PC-9 (cell line): ENCODE results near the gene AIPL1. TPM values are rescaled to one million over a fixed set of nuclear protein-coding genes. Genes with fewer than 3 reads are reported as not detected.

ENCODE experiments used
- BruUV-seq: library from RNA; stranded (reverse); fragments of 400-500 nt; replicated peaks from 2 replicates; lab custom pipeline; 2021; lab: Mats Ljungman, UMichigan
- CTCF ChIA-PET: fragments of 300-600 bp; sonication (Branson Sonifier 250); formaldehyde crosslinking; loops from one replicate; lab custom pipeline; 2022; ENCODE audit warnings: antibody characterized with exemption; lab: Charles Lee
- POLR2A ChIA-PET: fragments of 300-600 bp; sonication (Branson Sonifier 250); formaldehyde crosslinking; loops from one replicate; lab custom pipeline; 2022; ENCODE audit warnings: antibody characterized with exemption; ENCODE audit not compliant: unreplicated experiment; lab: Charles Lee
- DNase-seq, 2 experiments: peaks; one replicate each; pipeline versions ENCODE4 v3.0.0 to v3.0.0-alpha.2; 2015 to 2022; ENCODE audit warnings: mixed read lengths in 1 of 2
- H2AFZ ChIP-seq: fragments of 200-600 bp; sonication (generic); 2 replicates; pipeline ENCODE4 v1.8.1; 2017; ENCODE audit warnings: antibody characterized with exemption
- H3F3A ChIP-seq: fragments of 200-600 bp; sonication (generic); 2 replicates; pipeline ENCODE4 v1.8.1; 2017; ENCODE audit warnings: antibody characterized with exemption, mild to moderate bottlenecking, low read depth; ENCODE audit not compliant: insufficient read depth
- H3K27ac ChIP-seq: fragments of 200-600 bp; sonication (generic); 2 replicates; pipeline ENCODE4 v1.6.1; 2016; ENCODE audit warnings: mixed run types
- H3K27me3 ChIP-seq: fragments of 200-600 bp; sonication (generic); 2 replicates; pipeline ENCODE4 v1.6.1; 2016; ENCODE audit warnings: low read depth, mixed run types; ENCODE audit not compliant: insufficient read depth
- H3K36me3 ChIP-seq: fragments of 200-600 bp; sonication (generic); 2 replicates; pipeline ENCODE4 v1.6.1; 2016; ENCODE audit warnings: low read depth, mixed run types
- H3K4me1 ChIP-seq: fragments of 200-600 bp; sonication (generic); replicated peaks from 2 replicates; pipeline ENCODE4 v1.6.1; 2016; ENCODE audit warnings: mixed run types; ENCODE audit not compliant: insufficient read depth
- H3K4me2 ChIP-seq: fragments of 200-600 bp; sonication (generic); 2 replicates; pipeline ENCODE4 v1.6.1; 2017; ENCODE audit warnings: mixed run types
- H3K4me3 ChIP-seq: fragments of 200-600 bp; sonication (generic); 2 replicates; pipeline ENCODE4 v1.6.1; 2016; ENCODE audit warnings: mixed run types
- H3K79me2 ChIP-seq: fragments of 200-600 bp; sonication (generic); 2 replicates; pipeline ENCODE4 v1.6.1; 2017; ENCODE audit warnings: low read depth, mixed run types
- H3K9me2 ChIP-seq: fragments of 200-600 bp; sonication (generic); 2 replicates; pipeline ENCODE4 v1.8.1; 2017; ENCODE audit warnings: mild to moderate bottlenecking; ENCODE audit not compliant: insufficient read depth
- H3K9me3 ChIP-seq: fragments of 200-600 bp; sonication (generic); 2 replicates; pipeline ENCODE4 v1.8.1; 2016; ENCODE audit warnings: low read depth; ENCODE audit not compliant: insufficient read depth
- H4K20me1 ChIP-seq: fragments of 200-600 bp; sonication (generic); 2 replicates; pipeline ENCODE4 v1.8.1; 2017; ENCODE audit not compliant: insufficient read depth
- CTCF ChIP-seq: fragments of 200-600 bp; sonication (generic); conservative IDR thresholded peaks from 2 replicates; pipeline ENCODE4 v1.6.1; 2017; ENCODE audit warnings: mixed run types, antibody characterized with exemption, mild to moderate bottlenecking, moderate library complexity
- EZH2 ChIP-seq: fragments of 200-600 bp; sonication (generic); IDR thresholded peaks from 2 replicates; pipeline ENCODE4 v1.8.0; 2017; ENCODE audit warnings: antibody characterized with exemption, low read depth
- intact Hi-C: fragments of 100-400 bp; cut with micrococcal nuclease; formaldehyde crosslinking; loops from one replicate; pipeline ENCODE4 v1.10.0; 2022; ENCODE audit not compliant: unreplicated experiment
- total RNA-seq: library from RNA; stranded (reverse); gene quantifications from 2 replicates; pipeline ENCODE4 v1.2.3, GENCODE V29; 2021

Gene AIPL1
- total RNA-seq, 1 experiment from 2014 or later: not detected

- no TSS peak for BruUV-seq
Measured at GRCh38 chr17:6461792-6462524, 27.0 kb upstream of the AIPL1 start.

GRCh38 chr17:6461246-6461645 is 26.3 kb upstream of the AIPL1 start:
- Histone ChIP-seq H3K27me3 (no peaks in the 10 kb centered on the region), H3K27ac (no peak overlapping the region), H2AFZ (no peak overlapping the region), H3K79me2 (no peaks in the 10 kb centered on the region), H3K9me2 (no peaks in the 10 kb centered on the region), H3K4me2 (no peak overlapping the region), H3K4me1 (peaks cover 12% of the 10 kb centered on the region), H3F3A (peaks cover 11% of the 10 kb centered on the region), H3K4me3 (no peak overlapping the region), H3K36me3 (no peaks in the 10 kb centered on the region), H3K9me3 (no peaks in the 10 kb centered on the region), H4K20me1 (no peaks in the 10 kb centered on the region)
- intact Hi-C loops: no loop called here
- ChIA-PET CTCF (no interaction called here), POLR2A (no interaction called here)
- no peak for DNase-seq
- TF ChIP-seq EZH2 (no peak), CTCF (no peak)
- no TSS peak for BruUV-seq

More at GRCh38 chr17:6461792-6462524, 27.0 kb upstream of the AIPL1 start:
- H3K36me3 ChIP-seq: no peaks in the 10 kb centered on the region
- H3K4me1 ChIP-seq: peaks cover 8% of the 10 kb centered on the region
- no peak overlapping the region for H3K27ac ChIP-seq
- H2AFZ ChIP-seq: no peak overlapping the region
- no peak overlapping the region for H3K4me3 ChIP-seq
- TF ChIP-seq EZH2: no peak
- TF ChIP-seq CTCF: no peak
- POLR2A ChIA-PET: interaction anchor here (0.7 kb wide), 1 partner anchor 991 kb away, joined by 5 read pairs; no protein-coding TSS in a partner anchor
- peaks cover 6% of the 10 kb centered on the region for H3F3A ChIP-seq
- no peak for DNase-seq
- no peaks in the 10 kb centered on the region for H3K27me3 ChIP-seq
- H3K9me3 ChIP-seq: no peaks in the 10 kb centered on the region
- CTCF ChIA-PET: no interaction called here
- intact Hi-C loops: no loop called here
- H3K79me2 ChIP-seq: no peaks in the 10 kb centered on the region
- H3K4me2 ChIP-seq: no peak overlapping the region
- H4K20me1 ChIP-seq: no peaks in the 10 kb centered on the region
- no peaks in the 10 kb centered on the region for H3K9me2 ChIP-seq

DNA sequence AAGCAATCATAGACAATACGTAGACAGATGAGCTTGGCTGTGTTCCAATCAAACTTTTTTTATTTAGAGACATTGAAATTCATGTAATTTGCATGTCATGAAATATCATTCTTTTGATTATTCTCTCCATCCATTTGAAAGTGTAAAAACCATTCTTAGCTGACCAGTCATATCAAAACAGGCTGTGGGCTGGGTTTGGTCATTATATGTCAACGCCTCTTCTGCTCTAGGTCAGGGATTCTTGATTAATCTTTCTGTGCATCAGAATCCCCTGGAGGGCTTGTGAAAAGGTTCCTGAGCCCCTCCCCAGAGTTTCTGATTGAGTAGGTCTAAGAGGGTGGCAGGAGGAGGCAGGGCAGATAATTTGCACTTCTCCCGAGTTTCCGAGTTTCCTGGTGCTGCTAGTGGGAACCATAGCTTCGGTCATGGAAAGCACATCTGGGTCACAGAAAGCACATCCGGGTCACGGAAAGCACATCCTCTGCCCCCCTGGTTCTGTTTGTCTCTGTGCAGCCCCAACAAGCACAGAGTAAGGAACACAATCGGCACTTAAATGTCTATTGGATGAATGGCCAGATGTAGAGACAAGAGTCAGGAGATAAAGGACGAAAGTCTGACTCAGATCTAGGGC is 25.7 kb upstream of the AIPL1 start:
- no peak for DNase-seq
- BruUV-seq: no TSS peak
- H2AFZ ChIP-seq: no peak overlapping the region
- no peak for TF ChIP-seq EZH2
- no peak overlapping the region for H3K4me3 ChIP-seq
- H3K4me1 ChIP-seq: peaks cover 12% of the 10 kb centered on the region
- intact Hi-C loops: no loop called here
- no peaks in the 10 kb centered on the region for H3K36me3 ChIP-seq
- H3K4me2 ChIP-seq: no peak overlapping the region
- H3K9me2 ChIP-seq: no peaks in the 10 kb centered on the region
- H3K9me3 ChIP-seq: no peaks in the 10 kb centered on the region
- H3K27ac ChIP-seq: no peak overlapping the region
- no peaks in the 10 kb centered on the region for H3K27me3 ChIP-seq
- CTCF ChIA-PET: no interaction called here
- peaks cover 14% of the 10 kb centered on the region for H3F3A ChIP-seq
- no peaks in the 10 kb centered on the region for H4K20me1 ChIP-seq
- no peaks in the 10 kb centered on the region for H3K79me2 ChIP-seq
- POLR2A ChIA-PET: no interaction called here
